ENCODE data around the gene POC1A. TPM values are rescaled to one million over a fixed set of nuclear protein-coding genes. Genes with fewer than 3 reads are reported as not detected.

POC1A gene
- total RNA-seq, 1 experiment from 2014 or later, result 16.1 TPM

DNA sequence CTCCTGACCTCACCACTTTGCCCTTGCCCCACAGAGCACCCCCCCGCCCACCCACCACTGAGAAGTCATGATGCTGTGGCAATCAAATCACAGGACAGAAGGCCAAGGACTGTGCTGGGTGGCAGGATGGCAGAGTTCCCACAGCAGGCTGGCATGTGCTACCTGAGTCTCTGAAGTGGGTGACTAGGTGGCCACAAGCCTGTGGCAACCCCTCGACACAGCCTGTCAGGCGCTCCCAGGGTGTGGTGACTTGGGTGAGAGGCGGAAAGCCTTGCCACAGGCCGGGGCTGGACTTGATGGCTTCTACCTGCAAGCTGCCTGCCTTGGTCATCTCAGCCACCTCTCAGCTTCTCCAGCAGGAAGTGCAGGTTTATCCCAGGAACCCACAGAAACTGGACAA is 82.2 kb downstream of the POC1A start:
- CTCF ChIA-PET, result interaction anchor here (0.6 kb wide), 1 partner anchor 591 kb away, joined by 4 read pairs; no protein-coding TSS in a partner anchor
- POLR2A ChIA-PET (ENCODE audit: low non-redundant PET), result no interaction called here

DNA sequence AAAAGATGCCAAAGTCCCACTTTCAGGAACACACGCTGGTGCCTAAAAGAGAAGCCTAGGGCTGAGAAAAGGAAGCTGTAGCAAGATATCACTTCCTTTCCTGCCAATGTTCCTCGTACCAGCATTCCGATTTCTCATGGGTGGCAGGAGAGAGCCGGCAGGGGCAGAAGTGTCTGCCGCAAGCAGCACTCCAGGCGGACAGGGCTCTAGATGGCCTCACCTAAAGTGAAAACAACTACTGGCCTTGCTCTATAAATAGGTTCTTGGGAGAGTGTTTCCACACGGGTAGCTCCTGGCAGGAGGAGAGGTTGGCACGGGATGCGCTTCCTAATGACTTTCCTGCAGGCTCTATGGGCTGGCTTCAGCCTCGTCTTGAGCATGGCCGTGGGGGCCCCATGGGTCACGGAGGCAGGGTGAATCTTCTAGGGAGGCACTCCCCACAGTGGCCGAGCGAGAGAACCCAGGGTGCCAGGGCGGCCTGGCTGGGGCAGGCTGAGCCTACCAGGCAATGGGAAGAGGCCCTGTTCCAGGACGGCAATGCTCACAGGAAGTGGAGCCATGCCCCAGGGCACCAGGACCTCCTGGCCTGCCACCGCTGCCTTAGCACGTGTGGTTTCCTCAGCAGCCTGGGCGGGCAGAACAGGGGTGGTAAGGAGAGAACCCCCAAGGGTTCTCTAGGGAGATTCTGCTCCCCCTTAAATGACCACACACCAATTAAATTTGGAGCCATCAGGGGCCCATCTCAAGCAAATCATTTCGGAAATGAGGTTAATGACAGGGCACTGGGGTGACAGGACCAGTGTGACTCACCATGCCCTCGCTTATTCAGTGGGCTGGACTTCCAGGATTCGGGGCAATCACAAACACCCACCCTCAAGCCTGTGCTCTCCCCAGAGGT is 83.2 kb downstream of the POC1A start:
- no peak for DNase-seq (ENCODE audit: low spot score)
- no peak overlapping the region for H3K4me3 ChIP-seq (ENCODE audit: low read depth, low read length, poor library complexity, severe bottlenecking)
- no peaks in the 10 kb centered on the region for H3K9me3 ChIP-seq (ENCODE audit: low read depth, low read length, poor library complexity, severe bottlenecking)
- H3K27me3 ChIP-seq (replicated peaks; ENCODE audit: insufficient read depth, low read depth, low read length, poor library complexity), result no peaks in the 10 kb centered on the region
- BruUV-seq (replicated peaks), result no TSS peak
- intact Hi-C loops (cut with micrococcal nuclease; ENCODE audit: unreplicated experiment), result no loop called here
- CTCF ChIA-PET, result no interaction called here
- H3K27ac ChIP-seq (ENCODE audit: low read depth, low read length, poor library complexity, severe bottlenecking), result no peak overlapping the region
- POLR2A ChIA-PET (ENCODE audit: low non-redundant PET), result no interaction called here
- no peaks in the 10 kb centered on the region for H3K4me1 ChIP-seq (ENCODE audit: insufficient read depth, low read length, poor library complexity, severe bottlenecking)
- TF ChIP-seq EZH2 (IDR thresholded peaks at IDR 0.05; ENCODE audit: borderline replicate concordance, low read depth, low read length, poor library complexity, severe bottlenecking), result no peak
- TF ChIP-seq, protein P1, sequence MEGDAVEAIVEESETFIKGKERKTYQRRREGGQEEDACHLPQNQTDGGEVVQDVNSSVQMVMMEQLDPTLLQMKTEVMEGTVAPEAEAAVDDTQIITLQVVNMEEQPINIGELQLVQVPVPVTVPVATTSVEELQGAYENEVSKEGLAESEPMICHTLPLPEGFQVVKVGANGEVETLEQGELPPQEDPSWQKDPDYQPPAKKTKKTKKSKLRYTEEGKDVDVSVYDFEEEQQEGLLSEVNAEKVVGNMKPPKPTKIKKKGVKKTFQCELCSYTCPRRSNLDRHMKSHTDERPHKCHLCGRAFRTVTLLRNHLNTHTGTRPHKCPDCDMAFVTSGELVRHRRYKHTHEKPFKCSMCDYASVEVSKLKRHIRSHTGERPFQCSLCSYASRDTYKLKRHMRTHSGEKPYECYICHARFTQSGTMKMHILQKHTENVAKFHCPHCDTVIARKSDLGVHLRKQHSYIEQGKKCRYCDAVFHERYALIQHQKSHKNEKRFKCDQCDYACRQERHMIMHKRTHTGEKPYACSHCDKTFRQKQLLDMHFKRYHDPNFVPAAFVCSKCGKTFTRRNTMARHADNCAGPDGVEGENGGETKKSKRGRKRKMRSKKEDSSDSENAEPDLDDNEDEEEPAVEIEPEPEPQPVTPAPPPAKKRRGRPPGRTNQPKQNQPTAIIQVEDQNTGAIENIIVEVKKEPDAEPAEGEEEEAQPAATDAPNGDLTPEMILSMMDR (conservative IDR thresholded peaks at IDR 0.05; ENCODE audit: low read depth, low read length), result no peak
- H3K36me3 ChIP-seq (ENCODE audit: insufficient read depth, low read length, poor library complexity, severe bottlenecking), result no peaks in the 10 kb centered on the region

More for the DNA sequence above, 82.2 kb downstream of the POC1A start:
- H3K4me1 ChIP-seq (ENCODE audit: insufficient read depth, low read length, poor library complexity, severe bottlenecking), result no peaks in the 10 kb centered on the region
- H3K27me3 ChIP-seq (replicated peaks; ENCODE audit: insufficient read depth, low read depth, low read length, poor library complexity), result no peaks in the 10 kb centered on the region
- H3K9me3 ChIP-seq (ENCODE audit: low read depth, low read length, poor library complexity, severe bottlenecking), result no peaks in the 10 kb centered on the region
- DNase-seq (ENCODE audit: low spot score), result no peak
- no TSS peak for BruUV-seq (replicated peaks)
- TF ChIP-seq, protein P1 (conservative IDR thresholded peaks at IDR 0.05; ENCODE audit: low read depth, low read length), result no peak
- no peak for TF ChIP-seq EZH2 (IDR thresholded peaks at IDR 0.05; ENCODE audit: borderline replicate concordance, low read depth, low read length, poor library complexity, severe bottlenecking)
- intact Hi-C loops (cut with micrococcal nuclease; ENCODE audit: unreplicated experiment), result no loop called here
- no peak overlapping the region for H3K27ac ChIP-seq (ENCODE audit: low read depth, low read length, poor library complexity, severe bottlenecking)
- H3K4me3 ChIP-seq (ENCODE audit: low read depth, low read length, poor library complexity, severe bottlenecking), result no peak overlapping the region
- H3K36me3 ChIP-seq (ENCODE audit: insufficient read depth, low read length, poor library complexity, severe bottlenecking), result no peaks in the 10 kb centered on the region

DNA sequence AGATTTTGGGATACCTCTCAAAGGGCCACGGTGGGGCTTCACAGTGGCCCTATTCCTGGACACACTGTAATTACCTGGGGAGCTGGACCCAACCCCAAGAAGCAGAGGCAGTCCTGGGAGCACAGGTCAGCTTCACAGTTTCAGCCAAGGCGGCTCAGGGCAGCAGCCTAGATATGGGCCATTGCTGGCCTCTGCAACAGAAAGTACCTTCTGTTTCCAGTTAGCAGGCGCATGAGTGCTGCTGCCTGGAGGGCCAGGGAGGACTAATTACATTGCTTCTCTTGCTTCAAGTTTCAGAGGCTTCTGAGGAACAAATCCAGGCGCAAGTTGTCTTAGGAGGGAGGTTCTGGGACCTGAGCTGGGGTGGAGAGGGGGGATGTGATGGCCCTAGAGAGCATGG is 84.4 kb downstream of the POC1A start:
- H3K4me1 ChIP-seq (ENCODE audit: insufficient read depth, low read length, poor library complexity, severe bottlenecking), result no peaks in the 10 kb centered on the region
- ChIA-PET CTCF (no interaction called here), POLR2A (ENCODE audit: low non-redundant PET) (no interaction called here)
- intact Hi-C loops (cut with micrococcal nuclease; ENCODE audit: unreplicated experiment), result no loop called here
- no TSS peak for BruUV-seq (replicated peaks)
- no peak for DNase-seq (ENCODE audit: low spot score)
- H3K4me3 ChIP-seq (ENCODE audit: low read depth, low read length, poor library complexity, severe bottlenecking), result no peak overlapping the region
- no peak for TF ChIP-seq EZH2 (IDR thresholded peaks at IDR 0.05; ENCODE audit: borderline replicate concordance, low read depth, low read length, poor library complexity, severe bottlenecking)
- TF ChIP-seq, protein P1 (conservative IDR thresholded peaks at IDR 0.05; ENCODE audit: low read depth, low read length), result no peak
- no peaks in the 10 kb centered on the region for H3K36me3 ChIP-seq (ENCODE audit: insufficient read depth, low read length, poor library complexity, severe bottlenecking)
- H3K9me3 ChIP-seq (ENCODE audit: low read depth, low read length, poor library complexity, severe bottlenecking), result no peaks in the 10 kb centered on the region
- H3K27ac ChIP-seq (ENCODE audit: low read depth, low read length, poor library complexity, severe bottlenecking), result no peak overlapping the region
- no peaks in the 10 kb centered on the region for H3K27me3 ChIP-seq (replicated peaks; ENCODE audit: insufficient read depth, low read depth, low read length, poor library complexity)

Measured in A673 (cell line).